OCI-LY7 (cell line): ENCODE data around the gene PFN1. TPM values are rescaled to one million over a fixed set of nuclear protein-coding genes. Genes with fewer than 3 reads are reported as not detected.

ENCODE experiments used
- BruUV-seq: library from RNA; stranded (reverse); fragments of 400-500 nt; replicated peaks from 2 replicates; lab custom pipeline; 2021; lab: Mats Ljungman, UMichigan
- CTCF ChIA-PET: fragments of 300-600 bp; sonication (Branson Sonifier 250); formaldehyde crosslinking; loops from one replicate; lab custom pipeline; 2022; ENCODE audit warnings: antibody characterized with exemption; ENCODE audit not compliant: unreplicated experiment; lab: Charles Lee
- POLR2A ChIA-PET: fragments of 300-600 bp; sonication (Branson Sonifier 250); formaldehyde crosslinking; loops from one replicate; lab custom pipeline; 2022; ENCODE audit warnings: antibody characterized with exemption; lab: Charles Lee
- DNase-seq: peaks from one replicate; pipeline ENCODE4 v3.0.0-alpha.2; 2015; ENCODE audit warnings: low spot score
- H2AFZ ChIP-seq: fragments of 200-600 bp; sonication (generic), shearing (Covaris generic); 2 replicates; pipeline ENCODE4 v1.6.1; 2014; ENCODE audit warnings: mild to moderate bottlenecking, antibody characterized with exemption, low read length, moderate library complexity
- H3K27ac ChIP-seq: fragments of 200-600 bp; sonication (generic); 2 replicates; pipeline ENCODE4 v1.5.1; 2014; ENCODE audit warnings: mixed run types, low read depth, mild to moderate bottlenecking, moderate library complexity, low read length, inconsistent platforms; ENCODE audit not compliant: poor library complexity, severe bottlenecking
- H3K36me3 ChIP-seq: fragments of 200-600 bp; sonication (generic); 2 replicates; pipeline ENCODE4 v1.6.1; 2014; ENCODE audit warnings: mild to moderate bottlenecking, antibody characterized with exemption, low read length, moderate library complexity, mixed read lengths; ENCODE audit not compliant: insufficient read depth
- H3K4me1 ChIP-seq: fragments of 200-600 bp; sonication (generic); 2 replicates; pipeline ENCODE4 v1.5.1; 2014; ENCODE audit warnings: mild to moderate bottlenecking, low read length; ENCODE audit not compliant: insufficient read depth, poor library complexity, severe bottlenecking
- H3K4me2 ChIP-seq: fragments of 200-600 bp; sonication (generic); 2 replicates; pipeline ENCODE4 v1.6.1; 2014; ENCODE audit warnings: mild to moderate bottlenecking, low read length
- H3K4me3 ChIP-seq: fragments of 200-600 bp; sonication (generic); 2 replicates; pipeline ENCODE4 v1.5.1; 2014; ENCODE audit warnings: mild to moderate bottlenecking, low read depth, low read length; ENCODE audit not compliant: poor library complexity, severe bottlenecking
- H3K79me2 ChIP-seq: fragments of 200-600 bp; sonication (generic); 2 replicates; pipeline ENCODE4 v1.6.1; 2016; ENCODE audit warnings: low read depth, mild to moderate bottlenecking, low read length, moderate library complexity, mixed read lengths; ENCODE audit not compliant: insufficient read depth
- H3K9me2 ChIP-seq: fragments of 200-600 bp; sonication (generic); 2 replicates; pipeline ENCODE4 v1.6.1; 2016; ENCODE audit warnings: mild to moderate bottlenecking, low read length, mixed read lengths; ENCODE audit not compliant: insufficient read depth
- H3K9me3 ChIP-seq: fragments of 200-600 bp; sonication (generic); 2 replicates; pipeline ENCODE4 v1.6.1; 2014; ENCODE audit warnings: mild to moderate bottlenecking, mixed run types, low read length, mixed read lengths
- H4K20me1 ChIP-seq: fragments of 200-600 bp; sonication (generic); 2 replicates; pipeline ENCODE4 v1.6.1; 2014; ENCODE audit warnings: mild to moderate bottlenecking, antibody characterized with exemption, low read length, moderate library complexity, mixed read lengths; ENCODE audit not compliant: insufficient read depth
- CTCF ChIP-seq: fragments of 200-600 bp; sonication (generic); conservative IDR thresholded peaks from 2 replicates; pipeline ENCODE4 v1.5.1; 2014; ENCODE audit warnings: mild to moderate bottlenecking, antibody characterized with exemption, low read length, moderate library complexity, mixed read lengths
- EZH2phosphoT487 ChIP-seq: fragments of 200-600 bp; sonication (generic); IDR thresholded peaks from 2 replicates; pipeline ENCODE4 v1.6.1; 2018; ENCODE audit warnings: low read depth, borderline replicate concordance, mild to moderate bottlenecking, mixed run types, antibody characterized with exemption, low read length, moderate library complexity, mixed read lengths
- intact Hi-C: fragments of 100-400 bp; cut with micrococcal nuclease; formaldehyde crosslinking; loops from one replicate; pipeline ENCODE4 v1.10.0; 2022; ENCODE audit not compliant: unreplicated experiment
- total RNA-seq, 2 experiments: library from RNA; depleted of rRNA in 1 of 2; stranded (reverse); fragments of >200 nt in 1 of 2; shearing (Covaris generic) in 1 of 2; gene quantifications; 2 replicates each; pipeline ENCODE4 v1.2.3, GENCODE V29; 2014 to 2022

Gene PFN1
- total RNA-seq, 2 experiments from 2014 or later = 1,053 TPM

GRCh38 chr17:4986951-4987766 lies 38.8 kb upstream of the PFN1 start, which contains the start of gene CAMTA2:
TSS of gene CAMTA2 (minus strand) at chr17:4987675. CDS start at chr17:4986222, 1,453 bp downstream.
- H3K36me3 ChIP-seq = peaks cover 12% of the 10 kb centered on the region; the same call in 1 of the 2 replicates
- peaks cover 27% of the 10 kb centered on the region for H3K4me1 ChIP-seq
- TSS peak; percentile 56 for BruUV-seq
- POLR2A ChIA-PET = interaction anchor here (0.5 to 3.3 kb wide), 4 partner anchors 19 to 109 kb away, joined by 3 to 10 read pairs (median 5); partner anchors contain the start of gene SPAG7
- no peaks in the 10 kb centered on the region for H3K9me2 ChIP-seq
- H3K79me2 ChIP-seq = peaks cover 3% of the 10 kb centered on the region; the same call in 1 of the 2 replicates
- TF ChIP-seq CTCF (peak; percentile 89), EZH2phosphoT487 (no peak)
- DNase-seq = peak; percentile 85
- CTCF ChIA-PET = no interaction called here
- H2AFZ ChIP-seq = peak within 1 kb of the TSS; percentile 83
- H3K27ac ChIP-seq = peak within 1 kb of the TSS; percentile 48
- peak within 1 kb of the TSS; percentile 99 for H3K4me2 ChIP-seq
- H4K20me1 ChIP-seq = no peaks in the 10 kb centered on the region
- intact Hi-C loops = loop anchor here (2.0 to 5.0 kb wide), 3 partner anchors 32 to 80 kb away; no protein-coding TSS in a partner anchor
- H3K4me3 ChIP-seq = peak within 1 kb of the TSS; percentile 93
- H3K9me3 ChIP-seq = no peaks in the 10 kb centered on the region

- H4K20me1 ChIP-seq = no peaks in the 10 kb centered on the region
- no peaks in the 10 kb centered on the region for H3K9me3 ChIP-seq
- H3K79me2 ChIP-seq = peaks cover 3% of the 10 kb centered on the region; the same call in 1 of the 2 replicates
- CTCF ChIA-PET = no interaction called here
- peak overlapping the region; percentile 83; the same call in 1 of the 2 replicates for H2AFZ ChIP-seq
- peaks cover 33% of the 10 kb centered on the region for H3K4me1 ChIP-seq
- no peak for DNase-seq
- H3K4me2 ChIP-seq = peak overlapping the region; percentile 99
- POLR2A ChIA-PET = interaction anchor here (0.5 to 3.3 kb wide), 5 partner anchors 16 to 109 kb away, joined by 3 to 10 read pairs (median 5); partner anchors contain the start of gene SPAG7
- no peaks in the 10 kb centered on the region for H3K9me2 ChIP-seq
- peaks cover 19% of the 10 kb centered on the region; the same call in 1 of the 2 replicates for H3K36me3 ChIP-seq
- H3K4me3 ChIP-seq = peak overlapping the region; percentile 93
- intact Hi-C loops = loop anchor here (2.0 to 5.0 kb wide), 3 partner anchors 32 to 79 kb away; no protein-coding TSS in a partner anchor
- TF ChIP-seq CTCF (no peak), EZH2phosphoT487 (no peak)
- peak overlapping the region; percentile 48 for H3K27ac ChIP-seq
- no TSS peak for BruUV-seq
Measured at GRCh38 chr17:4986403-4986802, 38.1 kb upstream of the PFN1 start.
